Muscle of leg (tissue), 11 donors: ENCODE results near the gene MYO1F. TPM values are rescaled to one million over a fixed set of nuclear protein-coding genes. Genes with fewer than 3 reads are reported as not detected.

ENCODE experiments used
- DNase-seq: peaks from one replicate; pipeline ENCODE4 v3.0.0; 2013
- H3K27ac ChIP-seq: one replicate; pipeline ENCODE4 v1.5.1; 2013; ENCODE audit warnings: mild to moderate bottlenecking, low read length, control low read depth
- H3K27me3 ChIP-seq: one replicate; pipeline ENCODE4 v1.6.1; 2013; ENCODE audit warnings: low read length; ENCODE audit not compliant: control insufficient read depth, insufficient read depth
- H3K36me3 ChIP-seq: one replicate; pipeline ENCODE4 v1.6.1; 2013; ENCODE audit warnings: low read length; ENCODE audit not compliant: control insufficient read depth, insufficient read depth
- H3K4me1 ChIP-seq: one replicate; pipeline ENCODE4 v1.6.1; 2013; ENCODE audit warnings: low read length; ENCODE audit not compliant: control insufficient read depth, insufficient read depth
- H3K4me3 ChIP-seq: one replicate; pipeline ENCODE4 v1.5.1; 2013; ENCODE audit warnings: low read length, control low read depth
- H3K9me3 ChIP-seq: replicated peaks from 2 replicates; pipeline ENCODE4 v1.6.1; 2013; ENCODE audit warnings: low read depth, low read length; ENCODE audit not compliant: control insufficient read depth
- WGBS: methylation state at CpG from one replicate; pipeline ENCODE4 v1.1.5; 2013; ENCODE audit warnings: missing lambda C conversion rate; ENCODE audit not compliant: insufficient coverage; 5-methylcytosine and 5-hydroxymethylcytosine counted together
- polyA plus RNA-seq, 8 donors: library from polyadenylated mRNA; unstranded; fragments of 120-200 nt; gene quantifications; one replicate each; pipeline versions ENCODE4 v1.2.1 to v1.2.3, GENCODE V29; 2013; ENCODE audit warnings: inconsistent platforms in 1 of 8, low replicate concordance in 1 of 8; ENCODE audit not compliant: insufficient read length in 8 of 8, insufficient read depth in 1 of 8
- total RNA-seq: library from RNA; stranded (reverse); fragments of 120-200 nt; gene quantifications from one replicate; pipeline ENCODE4 v1.2.4, GENCODE V29; 2013

Gene MYO1F
- total and polyA plus RNA-seq, 9 donors, result 2.3 to 9.2 (median 5.3) TPM

- DNase-seq, result no peak
- no peak overlapping the region for H3K4me3 ChIP-seq
- peaks cover 23% of the 10 kb centered on the region for H3K36me3 ChIP-seq
- no peak overlapping the region for H3K27ac ChIP-seq
- 95% methylated on average over 2 of the region's 8 CpGs for WGBS
- no peaks in the 10 kb centered on the region for H3K4me1 ChIP-seq
- no peaks in the 10 kb centered on the region for H3K9me3 ChIP-seq
- no peaks in the 10 kb centered on the region for H3K27me3 ChIP-seq
Observed at GRCh38 chr19:8545743-8546142, 31.5 kb downstream of the MYO1F start.

- peaks cover 24% of the 10 kb centered on the region for H3K36me3 ChIP-seq
- H3K4me3 ChIP-seq, result no peak overlapping the region
- DNase-seq, result no peak
- H3K27ac ChIP-seq, result no peak overlapping the region
- no peaks in the 10 kb centered on the region for H3K4me1 ChIP-seq
- 92% methylated on average over 20 of the region's 20 CpGs for WGBS
- no peaks in the 10 kb centered on the region for H3K27me3 ChIP-seq
- H3K9me3 ChIP-seq, result no peaks in the 10 kb centered on the region
Observed at GRCh38 chr19:8544168-8544567, 33.1 kb downstream of the MYO1F start.

GRCh38 chr19:8539621-8540149, 37.6 kb downstream of the MYO1F start:
- no peak overlapping the region for H3K27ac ChIP-seq
- no peaks in the 10 kb centered on the region for H3K9me3 ChIP-seq
- no peaks in the 10 kb centered on the region for H3K27me3 ChIP-seq
- no peaks in the 10 kb centered on the region for H3K4me1 ChIP-seq
- H3K4me3 ChIP-seq, result no peak overlapping the region
- 84% methylated on average over 8 of the region's 12 CpGs for WGBS
- no peak for DNase-seq
- peaks cover 4% of the 10 kb centered on the region for H3K36me3 ChIP-seq

GRCh38 chr19:8537099-8537498, 40.1 kb downstream of the MYO1F start:
- no CpG with 5 or more reads among the region's 3 CpGs for WGBS

GRCh38 chr19:8536282-8536681, 41.0 kb downstream of the MYO1F start:
- H3K4me3 ChIP-seq, result no peak overlapping the region
- no peaks in the 10 kb centered on the region for H3K4me1 ChIP-seq
- no peaks in the 10 kb centered on the region for H3K9me3 ChIP-seq
- no peak overlapping the region for H3K27ac ChIP-seq
- H3K27me3 ChIP-seq, result no peaks in the 10 kb centered on the region
- WGBS, result 77% methylated on average over 14 of the region's 22 CpGs
- peaks cover 4% of the 10 kb centered on the region for H3K36me3 ChIP-seq
- no peak for DNase-seq

More at GRCh38 chr19:8537099-8537498, 40.1 kb downstream of the MYO1F start:
- H3K27me3 ChIP-seq, result no peaks in the 10 kb centered on the region
- no peaks in the 10 kb centered on the region for H3K9me3 ChIP-seq
- no peaks in the 10 kb centered on the region for H3K4me1 ChIP-seq
- no peak overlapping the region for H3K27ac ChIP-seq
- peaks cover 4% of the 10 kb centered on the region for H3K36me3 ChIP-seq
- H3K4me3 ChIP-seq, result no peak overlapping the region
- no peak for DNase-seq

- WGBS, result 53% methylated on average over 2 of the region's 2 CpGs
- H3K36me3 ChIP-seq, result peaks cover 5% of the 10 kb centered on the region
Observed at GRCh38 chr19:8532225-8532624, 45.0 kb downstream of the MYO1F start.

GRCh38 chr19:8531470-8531869, 45.8 kb downstream of the MYO1F start:
- WGBS, result 85% methylated on average over 7 of the region's 7 CpGs
- no peaks in the 10 kb centered on the region for H3K9me3 ChIP-seq
- H3K36me3 ChIP-seq, result peaks cover 5% of the 10 kb centered on the region

More at GRCh38 chr19:8532225-8532624, 45.0 kb downstream of the MYO1F start:
- Histone ChIP-seq H3K9me3 (no peaks in the 10 kb centered on the region), H3K4me1 (peaks cover 2% of the 10 kb centered on the region), H3K4me3 (no peak overlapping the region), H3K27me3 (no peaks in the 10 kb centered on the region), H3K27ac (no peak overlapping the region)
- DNase-seq, result no peak

GRCh38 chr19:8530061-8530679, 47.1 kb downstream of the MYO1F start:
- Histone ChIP-seq H3K27me3 (no peaks in the 10 kb centered on the region), H3K9me3 (no peaks in the 10 kb centered on the region), H3K4me3 (no peak overlapping the region), H3K36me3 (peaks cover 5% of the 10 kb centered on the region), H3K27ac (no peak overlapping the region), H3K4me1 (peaks cover 10% of the 10 kb centered on the region)
- 90% methylated on average over 31 of the region's 35 CpGs for WGBS
- no peak for DNase-seq

More at GRCh38 chr19:8531470-8531869, 45.8 kb downstream of the MYO1F start:
- no peak overlapping the region for H3K27ac ChIP-seq
- DNase-seq, result no peak
- H3K27me3 ChIP-seq, result no peaks in the 10 kb centered on the region
- no peak overlapping the region for H3K4me3 ChIP-seq
- peaks cover 8% of the 10 kb centered on the region for H3K4me1 ChIP-seq

GRCh38 chr19:8529369-8530006, 47.8 kb downstream of the MYO1F start:
- Histone ChIP-seq H3K27me3 (no peaks in the 10 kb centered on the region), H3K36me3 (peaks cover 5% of the 10 kb centered on the region)

GRCh38 chr19:8528500-8528899, 48.7 kb downstream of the MYO1F start:
- no peak overlapping the region for H3K4me3 ChIP-seq
- DNase-seq, result no peak
- no peaks in the 10 kb centered on the region for H3K9me3 ChIP-seq
- peaks cover 11% of the 10 kb centered on the region for H3K4me1 ChIP-seq
- WGBS, result 84% methylated on average over 3 of the region's 4 CpGs
- no peak overlapping the region for H3K27ac ChIP-seq
- peaks cover 5% of the 10 kb centered on the region for H3K36me3 ChIP-seq
- no peaks in the 10 kb centered on the region for H3K27me3 ChIP-seq

More at GRCh38 chr19:8529369-8530006, 47.8 kb downstream of the MYO1F start:
- Histone ChIP-seq H3K4me1 (peaks cover 11% of the 10 kb centered on the region), H3K27ac (no peak overlapping the region), H3K9me3 (no peaks in the 10 kb centered on the region), H3K4me3 (no peak overlapping the region)
- WGBS, result 92% methylated on average over 4 of the region's 4 CpGs
- DNase-seq, result no peak
